ENCODE results near the gene RNF4. TPM values are rescaled to one million over a fixed set of nuclear protein-coding genes. Genes with fewer than 3 reads are reported as not detected.
"Not testable (repeated sequence)": the region's sequence is repeated elsewhere in the genome, so short reads cannot be mapped to it uniquely, and the experiment has no call there.

RNF4 gene
- total RNA-seq, 1 donor from 2014 or later: 28.1 TPM

- DNase-seq (ENCODE audit: low spot score in 2 of 2): no peak
- FAIRE-seq: no peak
These were observed 16.8 kb upstream of the RNF4 start for GRCh38 chr4:2451821-2452785.

GRCh38 chr4:2457481-2458295 is 11.2 kb upstream of the RNF4 start:
- DNase-seq (ENCODE audit: low spot score in 2 of 2) (no peak), FAIRE-seq (no peak)

- DNase-seq (ENCODE audit: low spot score in 2 of 2) (no peak), FAIRE-seq (no peak)
These were observed 10.1 kb upstream of the RNF4 start for GRCh38 chr4:2458546-2459491.

- FAIRE-seq (no peak), DNase-seq (ENCODE audit: low spot score in 2 of 2) (no peak)
These were observed 9.1 kb upstream of the RNF4 start for GRCh38 chr4:2459589-2460349.

GRCh38 chr4:2461246-2461960 is 7.5 kb upstream of the RNF4 start:
- no peak for FAIRE-seq
- no peak for DNase-seq (ENCODE audit: low spot score in 2 of 2)

- FAIRE-seq: no peak
These were observed 6.5 kb upstream of the RNF4 start for GRCh38 chr4:2462218-2462991.

GRCh38 chr4:2462992-2463762 is 5.7 kb upstream of the RNF4 start:
- no peak for FAIRE-seq

More at GRCh38 chr4:2462218-2462991, 6.5 kb upstream of the RNF4 start:
- peak; percentile 86 to 88 for DNase-seq (ENCODE audit: low spot score in 2 of 2)

GRCh38 chr4:2465032-2465431 is 3.9 kb upstream of the RNF4 start:
- FAIRE-seq: no peak
- no peak for DNase-seq (ENCODE audit: low spot score in 2 of 2)

More at GRCh38 chr4:2462992-2463762, 5.7 kb upstream of the RNF4 start:
- DNase-seq (ENCODE audit: low spot score in 2 of 2): no peak

- not testable (repeated sequence) for DNase-seq (ENCODE audit: low spot score in 2 of 2)
These were observed 3.4 kb upstream of the RNF4 start for GRCh38 chr4:2465544-2465943.

GRCh38 chr4:2469192-2469984 is 482 bp downstream of the RNF4 start:
- FAIRE-seq (no peak), DNase-seq (ENCODE audit: low spot score in 2 of 2) (peak in 1 of 2 donors; percentile 57)

More at GRCh38 chr4:2465544-2465943, 3.4 kb upstream of the RNF4 start:
- not testable (repeated sequence) for FAIRE-seq

- FAIRE-seq (no peak), DNase-seq (ENCODE audit: low spot score in 2 of 2) (no peak)
These were observed 1.9 kb downstream of the RNF4 start for GRCh38 chr4:2470791-2471190.

- DNase-seq (ENCODE audit: low spot score in 2 of 2) (no peak), FAIRE-seq (no peak)
These were observed 3.3 kb downstream of the RNF4 start for GRCh38 chr4:2472187-2472586.

- FAIRE-seq: no peak
These were observed 9.3 kb downstream of the RNF4 start for GRCh38 chr4:2478229-2478628.

GRCh38 chr4:2480649-2481048 is 11.7 kb downstream of the RNF4 start:
- no peak for FAIRE-seq
- no peak for DNase-seq (ENCODE audit: low spot score in 2 of 2)

More at GRCh38 chr4:2478229-2478628, 9.3 kb downstream of the RNF4 start:
- no peak for DNase-seq (ENCODE audit: low spot score in 2 of 2)

GRCh38 chr4:2482192-2482591 is 13.3 kb downstream of the RNF4 start:
- no peak for FAIRE-seq
- DNase-seq (ENCODE audit: low spot score in 2 of 2): no peak

GRCh38 chr4:2482693-2483092 is 13.8 kb downstream of the RNF4 start:
- no peak for FAIRE-seq
- DNase-seq (ENCODE audit: low spot score in 2 of 2): peak in 1 of 2 donors; percentile 58

Data from frontal cortex (tissue), 4 donors.